GM19239 (cell line): ENCODE results near the gene CAMK1D.
"Not testable (repeated sequence)": the region's sequence is repeated elsewhere in the genome, so short reads cannot be mapped to it uniquely, and the experiment has no call there.

ENCODE experiments used
- DNase-seq: peaks from one replicate; pipeline ENCODE4 v3.0.0; 2011; ENCODE audit warnings: low spot score; ENCODE audit not compliant: insufficient read length
- FAIRE-seq: peaks from 2 replicates; lab custom pipeline; 2011; peaks lifted over from hg19 to GRCh38; lab: Jason Lieb, UNC

Gene CAMK1D

GRCh38 chr10:12723220-12723619, 373.9 kb downstream of the CAMK1D start:
- no peak for DNase-seq
- no peak for FAIRE-seq

GRCh38 chr10:12724807-12725579, 375.6 kb downstream of the CAMK1D start:
- FAIRE-seq, result no peak

GRCh38 chr10:12725580-12725888, 376.2 kb downstream of the CAMK1D start:
- FAIRE-seq, result not testable (repeated sequence)

More at GRCh38 chr10:12724807-12725579, 375.6 kb downstream of the CAMK1D start:
- no peak for DNase-seq

GRCh38 chr10:12726971-12727831, 377.9 kb downstream of the CAMK1D start:
- DNase-seq, result no peak
- FAIRE-seq, result no peak

More at GRCh38 chr10:12725580-12725888, 376.2 kb downstream of the CAMK1D start:
- DNase-seq, result not testable (repeated sequence)

GRCh38 chr10:12727832-12728215, 378.5 kb downstream of the CAMK1D start:
- no peak for DNase-seq
- FAIRE-seq, result no peak

- no peak for DNase-seq
- FAIRE-seq, result no peak
These were observed 379.1 kb downstream of the CAMK1D start for GRCh38 chr10:12728494-12728893.

- FAIRE-seq, result no peak
- no peak for DNase-seq
These were observed 380.5 kb downstream of the CAMK1D start for GRCh38 chr10:12729885-12730284.

GRCh38 chr10:12730809-12731519, 381.6 kb downstream of the CAMK1D start:
- peak; percentile 22 for DNase-seq
- peak; percentile 64 for FAIRE-seq

- FAIRE-seq, result no peak
- DNase-seq, result no peak
These were observed 383.9 kb downstream of the CAMK1D start for GRCh38 chr10:12733271-12733670.

GRCh38 chr10:12735843-12736462, 386.6 kb downstream of the CAMK1D start:
- no peak for DNase-seq
- no peak for FAIRE-seq

- DNase-seq, result no peak
- FAIRE-seq, result no peak
These were observed 391.5 kb downstream of the CAMK1D start for GRCh38 chr10:12740813-12741212.

- DNase-seq, result no peak
- no peak for FAIRE-seq
These were observed 392.0 kb downstream of the CAMK1D start for GRCh38 chr10:12741360-12741804.

- no peak for DNase-seq
- FAIRE-seq, result peak; percentile 8
These were observed 393.4 kb downstream of the CAMK1D start for GRCh38 chr10:12742771-12743170.

- not testable (repeated sequence) for DNase-seq, FAIRE-seq
These were observed 394.1 kb downstream of the CAMK1D start for GRCh38 chr10:12743466-12743865.

- FAIRE-seq (no peak), DNase-seq (no peak)
These were observed 394.6 kb downstream of the CAMK1D start for GRCh38 chr10:12743941-12744340.

- no peak for FAIRE-seq
- DNase-seq, result no peak
These were observed 398.8 kb downstream of the CAMK1D start for GRCh38 chr10:12748186-12748585.

GRCh38 chr10:12749760-12750478, 400.6 kb downstream of the CAMK1D start:
- no peak for DNase-seq
- no peak for FAIRE-seq

- DNase-seq (no peak), FAIRE-seq (no peak)
These were observed 401.3 kb downstream of the CAMK1D start for GRCh38 chr10:12750526-12751201.

- FAIRE-seq (no peak), DNase-seq (no peak)
These were observed 405.7 kb downstream of the CAMK1D start for GRCh38 chr10:12755075-12755474.
